ENCODE measurements around the gene ATP13A1. TPM values are rescaled to one million over a fixed set of nuclear protein-coding genes. Genes with fewer than 3 reads are reported as not detected.

ATP13A1 gene
- total and polyA plus RNA-seq, 7 donors: 6.6 to 145 (median 55.5) TPM

GRCh38 chr19:19634516-19635312 is 28.8 kb downstream of the ATP13A1 start:
- WGBS, 2 donors: 93 to 96% methylated on average over 36 of the region's 36 CpGs
- H3K36me3 ChIP-seq: peaks cover 0 to 24% (median 4%) of the 10 kb centered on the region in 4 donors
- no peaks in the 10 kb centered on the region for H3K9me3 ChIP-seq
- intact Hi-C loops (cut with DNase I): no loop called here
- no peak for DNase-seq
- H3K4me1 ChIP-seq: no peaks in the 10 kb centered on the region
- TF ChIP-seq, protein P1, sequence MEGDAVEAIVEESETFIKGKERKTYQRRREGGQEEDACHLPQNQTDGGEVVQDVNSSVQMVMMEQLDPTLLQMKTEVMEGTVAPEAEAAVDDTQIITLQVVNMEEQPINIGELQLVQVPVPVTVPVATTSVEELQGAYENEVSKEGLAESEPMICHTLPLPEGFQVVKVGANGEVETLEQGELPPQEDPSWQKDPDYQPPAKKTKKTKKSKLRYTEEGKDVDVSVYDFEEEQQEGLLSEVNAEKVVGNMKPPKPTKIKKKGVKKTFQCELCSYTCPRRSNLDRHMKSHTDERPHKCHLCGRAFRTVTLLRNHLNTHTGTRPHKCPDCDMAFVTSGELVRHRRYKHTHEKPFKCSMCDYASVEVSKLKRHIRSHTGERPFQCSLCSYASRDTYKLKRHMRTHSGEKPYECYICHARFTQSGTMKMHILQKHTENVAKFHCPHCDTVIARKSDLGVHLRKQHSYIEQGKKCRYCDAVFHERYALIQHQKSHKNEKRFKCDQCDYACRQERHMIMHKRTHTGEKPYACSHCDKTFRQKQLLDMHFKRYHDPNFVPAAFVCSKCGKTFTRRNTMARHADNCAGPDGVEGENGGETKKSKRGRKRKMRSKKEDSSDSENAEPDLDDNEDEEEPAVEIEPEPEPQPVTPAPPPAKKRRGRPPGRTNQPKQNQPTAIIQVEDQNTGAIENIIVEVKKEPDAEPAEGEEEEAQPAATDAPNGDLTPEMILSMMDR (IDR thresholded peaks at IDR 0.05): no peak
- TF ChIP-seq POLR2A (IDR thresholded peaks at IDR 0.05) (no peak), EP300 (IDR thresholded peaks at IDR 0.05) (no peak), POLR2AphosphoS5 (IDR thresholded peaks at IDR 0.05) (no peak)
- no peak overlapping the region for H3K27ac ChIP-seq
- H3K4me3 ChIP-seq: no peak overlapping the region
- H3K27me3 ChIP-seq: no peaks in the 10 kb centered on the region

DNA sequence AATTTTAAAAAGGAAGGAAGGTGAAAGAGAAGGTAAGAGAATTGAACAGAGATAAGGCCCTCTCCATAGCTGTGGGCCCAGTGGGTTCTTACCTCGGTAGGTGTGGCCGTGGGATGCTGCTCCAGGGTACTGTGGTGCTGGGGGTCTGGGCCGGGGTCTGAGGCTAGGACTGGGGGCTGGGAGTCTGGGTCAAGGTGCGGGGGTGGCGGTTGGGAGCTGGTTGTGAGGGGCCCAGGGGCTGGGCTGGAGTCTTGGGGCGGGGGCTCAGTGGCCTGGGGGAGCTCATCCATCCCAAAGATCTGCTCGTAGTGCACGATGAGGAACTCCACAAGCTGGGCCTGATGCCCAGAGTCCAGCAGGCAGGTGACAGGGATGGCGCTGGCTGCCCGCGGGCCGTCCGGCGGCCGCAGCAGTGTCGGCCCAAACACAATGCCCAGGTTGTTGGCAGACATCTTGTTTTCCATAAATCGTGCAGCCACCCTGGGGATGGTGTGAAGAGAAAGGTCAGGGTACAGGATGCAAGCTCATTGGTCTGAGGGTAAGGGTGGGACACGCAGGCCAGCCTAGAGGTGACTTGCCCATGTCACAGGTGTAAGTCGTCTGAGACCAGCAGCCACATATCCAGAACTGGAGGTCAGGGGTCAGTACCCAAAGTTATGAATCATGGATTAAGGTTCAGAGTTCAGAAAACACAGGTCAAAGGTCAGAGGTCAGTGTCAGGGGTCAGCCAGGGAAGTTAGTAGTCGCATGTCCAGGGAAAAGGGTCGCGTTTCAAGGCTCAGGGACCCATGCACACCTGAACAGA is 29.6 kb downstream of the ATP13A1 start:
- Histone ChIP-seq H3K9me3 (no peaks in the 10 kb centered on the region), H3K27ac (no peak overlapping the region), H3K4me3 (no peak overlapping the region), H3K4me1 (no peaks in the 10 kb centered on the region), H3K36me3 (peaks cover 0 to 24% (median 4%) of the 10 kb centered on the region in 4 donors), H3K27me3 (peaks cover 0 to 1% (median 1%) of the 10 kb centered on the region in 3 donors)
- 94 to 95% methylated on average over 22 of the region's 22 CpGs for WGBS, 2 donors
- intact Hi-C loops (cut with DNase I): no loop called here
- DNase-seq: no peak
- TF ChIP-seq, protein P1 (IDR thresholded peaks at IDR 0.05): no peak
- no peak for TF ChIP-seq EP300 (IDR thresholded peaks at IDR 0.05)
- no peak for TF ChIP-seq POLR2A (IDR thresholded peaks at IDR 0.05)
- TF ChIP-seq POLR2AphosphoS5 (IDR thresholded peaks at IDR 0.05): no peak

DNA sequence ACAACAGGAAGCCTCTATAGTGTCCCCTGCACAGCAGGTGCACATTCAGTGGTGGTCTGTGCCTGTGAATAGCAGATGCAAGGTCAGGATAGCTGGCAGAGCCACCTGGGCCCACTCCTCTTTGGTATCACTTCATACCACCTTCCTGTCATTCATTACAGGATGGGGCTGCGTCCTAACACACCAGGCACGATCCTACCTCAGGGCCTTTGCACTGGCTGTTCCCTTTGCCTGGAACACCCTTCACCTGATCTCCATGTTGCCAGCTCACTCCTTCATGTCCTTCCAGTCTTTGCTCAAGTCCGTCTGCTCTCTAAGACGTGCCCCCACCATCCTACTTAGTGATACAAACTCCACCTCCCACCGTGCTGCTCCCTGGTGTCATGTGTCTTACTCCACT is 30.8 kb downstream of the ATP13A1 start:
- peaks cover 9 to 14% (median 14%) of the 10 kb centered on the region in 3 donors for H3K27me3 ChIP-seq
- no peak for DNase-seq
- peaks cover 0 to 12% (median 11%) of the 10 kb centered on the region in 4 donors for H3K4me1 ChIP-seq
- no peak overlapping the region for H3K27ac ChIP-seq
- no peaks in the 10 kb centered on the region for H3K9me3 ChIP-seq
- no peak overlapping the region for H3K4me3 ChIP-seq
- intact Hi-C loops (cut with DNase I): no loop called here
- peaks cover 0 to 24% (median 4%) of the 10 kb centered on the region in 4 donors for H3K36me3 ChIP-seq
- WGBS, 2 donors: 90 to 94% methylated on average over 5 of the region's 5 CpGs
- TF ChIP-seq POLR2A (IDR thresholded peaks at IDR 0.05) (no peak), EP300 (IDR thresholded peaks at IDR 0.05) (no peak), POLR2AphosphoS5 (IDR thresholded peaks at IDR 0.05) (no peak)
- TF ChIP-seq, protein P1 (IDR thresholded peaks at IDR 0.05): no peak

DNA sequence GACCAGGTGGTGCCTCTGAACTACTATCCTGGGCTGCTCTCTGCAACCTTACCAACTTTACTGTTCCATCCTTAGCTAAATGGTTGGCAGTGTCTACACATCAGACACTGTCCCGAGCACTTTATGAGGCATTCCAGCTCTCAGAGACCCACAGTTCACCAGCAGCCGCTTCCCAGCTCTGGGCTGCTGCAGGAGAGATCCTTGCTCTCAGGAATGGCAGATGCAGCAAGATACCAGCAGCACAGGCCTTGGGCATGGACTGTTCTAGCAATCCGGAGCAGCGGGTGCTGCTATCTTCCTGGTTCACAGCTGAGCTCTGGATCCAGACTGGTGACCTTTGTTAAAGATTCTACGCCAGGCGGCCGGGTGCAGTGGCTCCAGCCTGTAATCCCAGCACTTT is 32.1 kb downstream of the ATP13A1 start:
- DNase-seq: no peak
- intact Hi-C loops (cut with DNase I): no loop called here
- H3K27ac ChIP-seq: no peak overlapping the region
- H3K4me3 ChIP-seq: no peak overlapping the region
- peaks cover 9 to 27% (median 15%) of the 10 kb centered on the region in 3 donors for H3K27me3 ChIP-seq
- H3K4me1 ChIP-seq: peaks cover 0 to 15% (median 14%) of the 10 kb centered on the region in 4 donors
- no peaks in the 10 kb centered on the region for H3K9me3 ChIP-seq
- no peak for TF ChIP-seq POLR2AphosphoS5 (IDR thresholded peaks at IDR 0.05)
- no peak for TF ChIP-seq EP300 (IDR thresholded peaks at IDR 0.05)
- TF ChIP-seq POLR2A (IDR thresholded peaks at IDR 0.05): no peak
- TF ChIP-seq, protein P1 (IDR thresholded peaks at IDR 0.05): no peak
- peaks cover 0 to 24% (median 4%) of the 10 kb centered on the region in 4 donors for H3K36me3 ChIP-seq
- WGBS, 2 donors: 90 to 95% methylated on average over 7 of the region's 7 CpGs
